Sciatic nerve (tissue), 2 donors: Measurements from ENCODE around the gene MXRA5. TPM values are rescaled to one million over a fixed set of nuclear protein-coding genes. Genes with fewer than 3 reads are reported as not detected.
A peak's percentile ranks its signal among the peaks of the same experiment; 100 is the strongest.
"Not testable (repeated sequence)": the region's sequence is repeated elsewhere in the genome, so short reads cannot be mapped to it uniquely, and the experiment has no call there.

Experiments used
- ATAC-seq: fragments of 200-7000 bp; cut with Tn5 transposase; one replicate; pipeline ENCODE4 v1.9.1; 2020; ENCODE audit warnings: mild to moderate bottlenecking, moderate library complexity
- DNase-seq: peaks from one replicate; pipeline ENCODE4 v3.0.0-alpha.2; 2020; ENCODE audit warnings: low spot score
- intact Hi-C: fragments of 100-400 bp; cut with DNase I; formaldehyde crosslinking; loops from one replicate; pipeline ENCODE4 v1.14.2; 2022
- total RNA-seq: library from RNA; stranded (reverse); fragmentation: NEBNext Ultra II Directional; extraction: Animal tissue kit (Norgen Biotek cat#: 25700); gene quantifications from one replicate; pipeline ENCODE4 v1.2.1, GENCODE V29; 2021
- donor health status: DM: no; HTN: no; CAD: no.
- donor health status: DM: no; HTN: no; CAD: no.

Gene MXRA5
- total RNA-seq, 1 donor from 2014 or later, result 2.5 TPM

GRCh38 chrX:3343569-3343968 lies 2.9 kb downstream of the MXRA5 start:
- DNase-seq, intact Hi-C loops, ATAC-seq: not testable (repeated sequence)

- no peak for DNase-seq
- intact Hi-C loops, result no loop called here
- ATAC-seq, result no peak
Observed at GRCh38 chrX:3340016-3340415, 6.4 kb downstream of the MXRA5 start.

GRCh38 chrX:3326681-3327080 lies 19.8 kb downstream of the MXRA5 start:
- ATAC-seq (no peak), DNase-seq (no peak)
- intact Hi-C loops, result no loop called here

GRCh38 chrX:3320471-3321046 lies 25.9 kb downstream of the MXRA5 start:
- ATAC-seq (peak; percentile 71), DNase-seq (no peak)
- intact Hi-C loops, result no loop called here

- no peak for ATAC-seq
- intact Hi-C loops, result no loop called here
Observed at GRCh38 chrX:3317191-3317718, 29.2 kb downstream of the MXRA5 start.

GRCh38 chrX:3312109-3312508 lies 34.3 kb downstream of the MXRA5 start:
- intact Hi-C loops, result no loop called here
- ATAC-seq (no peak), DNase-seq (no peak)

More at GRCh38 chrX:3317191-3317718, 29.2 kb downstream of the MXRA5 start:
- DNase-seq, result no peak

GRCh38 chrX:3307881-3308280 lies 38.6 kb downstream of the MXRA5 start:
- DNase-seq (no peak), ATAC-seq (no peak)
- intact Hi-C loops, result no loop called here

- ATAC-seq (no peak), DNase-seq (no peak)
- intact Hi-C loops, result no loop called here
Observed at GRCh38 chrX:3299636-3300035, 46.8 kb downstream of the MXRA5 start.

GRCh38 chrX:3295731-3296130 lies 50.7 kb downstream of the MXRA5 start:
- no peak for DNase-seq
- no peak for ATAC-seq
- intact Hi-C loops, result no loop called here

GRCh38 chrX:3293251-3293650 lies 53.2 kb downstream of the MXRA5 start:
- ATAC-seq, result peak; percentile 13
- intact Hi-C loops, result no loop called here

GRCh38 chrX:3290561-3290960 lies 55.9 kb downstream of the MXRA5 start:
- ATAC-seq (no peak), DNase-seq (no peak)
- intact Hi-C loops, result no loop called here

More at GRCh38 chrX:3293251-3293650, 53.2 kb downstream of the MXRA5 start:
- DNase-seq, result no peak

- intact Hi-C loops, result no loop called here
- DNase-seq (no peak), ATAC-seq (no peak)
Observed at GRCh38 chrX:3286196-3286945, 60.1 kb downstream of the MXRA5 start.

GRCh38 chrX:3280706-3281105 lies 65.7 kb downstream of the MXRA5 start:
- intact Hi-C loops, result no loop called here
- DNase-seq, result no peak
- no peak for ATAC-seq

GRCh38 chrX:3273668-3274067 lies 72.8 kb downstream of the MXRA5 start:
- ATAC-seq, DNase-seq, intact Hi-C loops: not testable (repeated sequence)

GRCh38 chrX:3271834-3272186 lies 74.6 kb downstream of the MXRA5 start:
- ATAC-seq (peak; percentile 20), DNase-seq (no peak)
- intact Hi-C loops, result no loop called here

- ATAC-seq (no peak), DNase-seq (no peak)
- intact Hi-C loops, result no loop called here
Observed at GRCh38 chrX:3271183-3271833, 75.1 kb downstream of the MXRA5 start.

GRCh38 chrX:3268829-3269228 lies 77.6 kb downstream of the MXRA5 start:
- DNase-seq, result no peak

GRCh38 chrX:3263681-3264126 lies 82.7 kb downstream of the MXRA5 start:
- ATAC-seq (peak; percentile 56), DNase-seq (no peak)
- intact Hi-C loops, result no loop called here

More at GRCh38 chrX:3268829-3269228, 77.6 kb downstream of the MXRA5 start:
- ATAC-seq, result no peak
- intact Hi-C loops, result no loop called here

- peak; percentile 50 for ATAC-seq
- no peak for DNase-seq
- intact Hi-C loops, result no loop called here
Observed at GRCh38 chrX:3262901-3263300, 83.6 kb downstream of the MXRA5 start.
